Mesothelial cell of epicardium (in vitro differentiated cells): ENCODE measurements around the gene PLXND1. TPM values are rescaled to one million over a fixed set of nuclear protein-coding genes. Genes with fewer than 3 reads are reported as not detected.

Experiments
- DNase-seq, 2 experiments: peaks; one replicate each; pipeline ENCODE4 v3.0.0; 2021; ENCODE audit warnings: low spot score in 2 of 2; ENCODE audit not compliant: unreplicated experiment in 2 of 2
- H3K27ac Mint-ChIP-seq: 2 replicates; pipeline ENCODE4 v1.8.0; 2021; ENCODE audit warnings: mixed read lengths
- H3K27me3 Mint-ChIP-seq: 2 replicates; pipeline ENCODE4 v1.8.0; 2021; ENCODE audit warnings: low read depth, mixed read lengths
- H3K36me3 Mint-ChIP-seq: 2 replicates; pipeline ENCODE4 v1.8.0; 2021; ENCODE audit warnings: mixed read lengths
- H3K4me1 Mint-ChIP-seq: 2 replicates; pipeline ENCODE4 v1.8.0; 2021; ENCODE audit warnings: mixed read lengths
- H3K4me3 Mint-ChIP-seq: 2 replicates; pipeline ENCODE4 v1.8.0; 2021; ENCODE audit warnings: mild to moderate bottlenecking, moderate library complexity, mixed read lengths
- H3K9me3 Mint-ChIP-seq: 2 replicates; pipeline ENCODE4 v1.8.0; 2021; ENCODE audit warnings: mixed read lengths
- total RNA-seq: library from RNA; stranded (reverse); gene quantifications from 3 replicates; pipeline ENCODE4 v1.2.1, GENCODE V29; 2021
- TF ChIP-seq, protein P1 (sequence below): fragments of 200-600 bp; sonication (generic); IDR thresholded peaks from one replicate; pipeline ENCODE4 v1.5.0; 2021; ENCODE audit warnings: antibody characterized with exemption; ENCODE audit not compliant: unreplicated experiment

PLXND1 gene
- total RNA-seq, 1 donor from 2014 or later = 60.6 TPM

DNA sequence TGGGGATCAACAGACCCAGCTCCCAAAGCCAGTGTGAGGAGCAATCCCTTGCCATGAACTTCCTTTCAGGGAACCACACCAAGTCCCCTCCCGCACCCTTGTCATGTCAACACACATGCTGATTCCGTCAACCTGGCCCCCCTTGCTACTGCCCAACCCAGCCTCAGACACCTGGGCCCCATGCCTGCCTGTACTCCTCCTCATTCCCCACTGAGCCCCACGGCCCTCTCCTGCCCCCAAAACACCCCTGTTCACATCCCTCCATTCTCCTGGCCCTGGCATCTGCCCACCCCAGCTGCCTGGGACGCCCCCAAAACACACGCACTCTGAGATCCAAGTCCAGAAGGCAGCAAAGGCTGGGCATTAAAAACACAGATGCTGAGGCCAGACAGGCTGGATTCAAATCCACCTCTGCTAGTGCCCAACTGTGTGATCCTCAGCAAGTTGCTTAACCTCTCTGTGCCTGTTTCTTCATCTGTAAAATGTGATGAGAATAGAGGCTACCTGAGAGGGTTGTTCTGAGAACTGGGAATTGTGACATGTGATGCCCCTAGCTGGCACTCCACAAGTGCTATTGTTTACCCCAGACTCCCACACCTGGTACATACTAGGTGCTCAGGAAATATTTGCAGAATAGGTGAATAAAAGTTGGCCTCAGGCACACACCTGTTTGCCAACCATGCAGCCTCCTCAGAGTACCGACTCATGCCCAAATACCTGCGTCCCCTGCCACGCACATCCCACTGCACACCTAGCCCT lies 2.3 kb downstream of the PLXND1 start:
- Mint-ChIP-seq H3K4me3 (peak overlapping the region; percentile 89), H3K36me3 (no peaks in the 10 kb centered on the region), H3K27ac (no peak overlapping the region), H3K9me3 (no peaks in the 10 kb centered on the region), H3K27me3 (peaks cover 33% of the 10 kb centered on the region), H3K4me1 (peaks cover 37% of the 10 kb centered on the region)
- DNase-seq = no peak
- TF ChIP-seq, protein P1, sequence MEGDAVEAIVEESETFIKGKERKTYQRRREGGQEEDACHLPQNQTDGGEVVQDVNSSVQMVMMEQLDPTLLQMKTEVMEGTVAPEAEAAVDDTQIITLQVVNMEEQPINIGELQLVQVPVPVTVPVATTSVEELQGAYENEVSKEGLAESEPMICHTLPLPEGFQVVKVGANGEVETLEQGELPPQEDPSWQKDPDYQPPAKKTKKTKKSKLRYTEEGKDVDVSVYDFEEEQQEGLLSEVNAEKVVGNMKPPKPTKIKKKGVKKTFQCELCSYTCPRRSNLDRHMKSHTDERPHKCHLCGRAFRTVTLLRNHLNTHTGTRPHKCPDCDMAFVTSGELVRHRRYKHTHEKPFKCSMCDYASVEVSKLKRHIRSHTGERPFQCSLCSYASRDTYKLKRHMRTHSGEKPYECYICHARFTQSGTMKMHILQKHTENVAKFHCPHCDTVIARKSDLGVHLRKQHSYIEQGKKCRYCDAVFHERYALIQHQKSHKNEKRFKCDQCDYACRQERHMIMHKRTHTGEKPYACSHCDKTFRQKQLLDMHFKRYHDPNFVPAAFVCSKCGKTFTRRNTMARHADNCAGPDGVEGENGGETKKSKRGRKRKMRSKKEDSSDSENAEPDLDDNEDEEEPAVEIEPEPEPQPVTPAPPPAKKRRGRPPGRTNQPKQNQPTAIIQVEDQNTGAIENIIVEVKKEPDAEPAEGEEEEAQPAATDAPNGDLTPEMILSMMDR = no peak

DNA sequence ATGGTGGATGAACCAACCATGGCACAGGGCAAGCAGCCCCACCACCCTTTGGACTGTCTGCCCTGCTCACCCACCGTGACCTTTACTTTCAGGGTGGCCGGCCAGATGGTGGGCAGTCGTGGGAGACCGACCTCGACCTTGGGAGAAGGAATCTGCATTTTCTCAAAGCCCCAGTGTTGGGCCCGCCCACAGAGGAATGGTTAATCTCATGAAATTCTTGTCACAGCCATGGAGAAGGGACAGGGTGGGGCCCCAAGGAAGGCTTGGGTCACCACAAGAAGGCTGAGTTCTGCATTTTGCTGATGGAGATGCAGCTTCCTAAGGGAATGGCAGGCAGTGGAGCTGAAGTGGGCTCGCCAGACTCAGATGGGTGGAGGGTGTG lies 2.9 kb downstream of the PLXND1 start:
- TF ChIP-seq, protein P1 = no peak
- Mint-ChIP-seq H3K36me3 (no peaks in the 10 kb centered on the region), H3K9me3 (no peaks in the 10 kb centered on the region), H3K27ac (no peak overlapping the region), H3K4me1 (peaks cover 36% of the 10 kb centered on the region), H3K4me3 (no peak overlapping the region), H3K27me3 (peaks cover 30% of the 10 kb centered on the region)
- DNase-seq = no peak

DNA sequence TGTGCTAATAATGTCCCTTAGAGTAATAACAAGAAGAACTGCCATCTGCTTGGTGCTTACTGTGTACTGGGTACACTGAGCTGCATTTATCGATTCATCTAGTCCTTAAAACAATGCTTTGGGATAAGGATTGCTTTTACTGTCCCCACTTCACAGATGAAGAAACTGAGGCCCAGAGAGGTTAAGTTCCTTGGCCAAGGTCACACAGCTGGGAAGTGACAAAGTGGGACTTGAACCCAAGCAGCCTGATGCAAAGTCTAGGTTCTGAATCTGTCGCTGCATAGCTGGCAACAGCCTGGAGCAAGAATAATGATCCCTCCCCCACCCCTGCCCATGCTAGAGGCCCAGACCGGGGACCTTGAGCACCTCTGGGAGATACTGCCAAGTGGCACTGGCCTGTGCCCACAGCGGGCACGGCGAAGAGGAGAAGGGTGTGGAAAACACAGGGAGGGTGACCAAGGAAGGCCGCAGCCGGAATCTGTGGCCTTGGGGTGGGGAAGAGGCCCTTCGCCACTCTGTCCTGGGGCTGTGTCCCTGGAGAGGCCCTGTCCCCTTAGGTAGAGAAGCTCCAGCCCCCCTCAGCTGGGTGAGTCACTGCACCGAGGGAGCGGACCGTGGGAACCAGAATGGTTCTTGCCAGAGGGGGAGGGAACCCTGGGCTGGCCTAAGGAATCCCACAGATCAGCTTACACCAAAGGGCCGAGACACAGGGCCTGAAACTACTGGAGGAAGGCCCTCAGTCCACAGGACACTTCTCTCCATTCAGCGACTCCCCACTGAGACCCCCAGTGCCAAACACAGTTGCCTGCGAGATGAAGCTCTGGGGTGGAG lies 3.5 kb downstream of the PLXND1 start:
- Mint-ChIP-seq H3K4me1 (peaks cover 36% of the 10 kb centered on the region), H3K27me3 (peaks cover 26% of the 10 kb centered on the region), H3K4me3 (no peak overlapping the region), H3K27ac (no peak overlapping the region), H3K9me3 (no peaks in the 10 kb centered on the region), H3K36me3 (no peaks in the 10 kb centered on the region)
- DNase-seq = no peak
- TF ChIP-seq, protein P1 = no peak

DNA sequence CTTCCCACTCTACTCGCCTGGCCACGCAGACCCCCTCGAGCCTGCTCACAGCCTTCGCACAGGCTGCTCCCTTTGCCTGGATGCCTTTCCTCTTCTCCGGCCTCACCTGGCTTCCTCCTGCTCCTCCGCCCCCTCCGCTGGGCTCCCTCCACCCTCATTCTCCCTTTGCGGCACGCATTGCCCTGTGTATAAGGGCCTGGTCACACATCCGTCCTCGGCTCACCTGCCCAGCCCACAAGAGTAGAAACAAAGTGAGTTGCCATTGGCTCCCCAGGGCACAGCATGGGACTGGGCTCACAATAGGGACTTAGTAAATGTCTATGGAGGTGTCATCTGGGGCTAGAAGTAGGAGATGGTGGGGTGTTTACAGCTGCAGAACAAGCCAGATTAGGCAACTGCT lies 4.2 kb downstream of the PLXND1 start:
- H3K4me1 Mint-ChIP-seq = peaks cover 41% of the 10 kb centered on the region
- no peak overlapping the region for H3K4me3 Mint-ChIP-seq
- H3K27ac Mint-ChIP-seq = no peak overlapping the region
- H3K27me3 Mint-ChIP-seq = peaks cover 25% of the 10 kb centered on the region
- TF ChIP-seq, protein P1 = no peak
- no peaks in the 10 kb centered on the region for H3K9me3 Mint-ChIP-seq
- H3K36me3 Mint-ChIP-seq = no peaks in the 10 kb centered on the region
- DNase-seq = no peak

DNA sequence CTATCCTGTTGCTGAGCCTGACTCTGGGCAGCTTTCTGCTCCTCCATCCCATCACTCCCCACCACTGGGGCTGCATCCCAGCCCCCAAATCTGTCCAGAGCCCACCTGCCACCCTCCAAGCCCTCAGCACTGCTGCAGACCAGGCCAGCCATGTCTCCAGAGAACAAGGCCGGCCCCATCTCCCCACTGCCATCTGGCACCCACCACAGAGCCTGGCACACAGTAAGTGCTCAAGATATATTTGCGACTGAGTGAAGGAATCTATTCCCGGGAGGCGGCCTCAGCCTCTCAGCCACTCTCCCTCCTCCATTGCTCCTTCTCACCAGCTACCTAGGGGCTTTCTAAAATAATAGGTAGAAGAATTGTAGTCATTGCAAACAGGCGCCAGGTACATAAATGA lies 4.8 kb downstream of the PLXND1 start:
- no peak for DNase-seq
- TF ChIP-seq, protein P1 = no peak
- Mint-ChIP-seq H3K4me1 (peaks cover 42% of the 10 kb centered on the region), H3K27ac (no peak overlapping the region), H3K27me3 (peaks cover 19% of the 10 kb centered on the region), H3K36me3 (no peaks in the 10 kb centered on the region), H3K4me3 (no peak overlapping the region), H3K9me3 (no peaks in the 10 kb centered on the region)
